ENCODE data around the gene PALB2.

GRCh38 chr16:23607726-23608125 is 33.4 kb downstream of the PALB2 start:
- TF ChIP-seq CTCF (IDR thresholded peaks at IDR 0.05) (no peak), POLR2A (IDR thresholded peaks at IDR 0.05) (no peak)

All from body of pancreas (tissue), 4 donors.